ENCODE results near the gene FAM78A.

- TF ChIP-seq CTCF (IDR thresholded peaks at IDR 0.05) = no peak
- TF ChIP-seq POLR2A (IDR thresholded peaks at IDR 0.05; ENCODE audit: low read depth) = no peak
- TF ChIP-seq EP300 (IDR thresholded peaks at IDR 0.05) = no peak
Observed at GRCh38 chr9:131214876-131215275, 61.4 kb downstream of the FAM78A start.

Measured in esophagus muscularis mucosa (tissue), 4 donors.